ENCODE results near the gene RNPEP. TPM values are rescaled to one million over a fixed set of nuclear protein-coding genes. Genes with fewer than 3 reads are reported as not detected.

The RNPEP gene
- total and polyA plus RNA-seq, 2 of the 13 experiments (the other 11 are each of a cell fraction or from before 2014, with no cell fraction given) = 20.6 to 38.4 TPM

DNA sequence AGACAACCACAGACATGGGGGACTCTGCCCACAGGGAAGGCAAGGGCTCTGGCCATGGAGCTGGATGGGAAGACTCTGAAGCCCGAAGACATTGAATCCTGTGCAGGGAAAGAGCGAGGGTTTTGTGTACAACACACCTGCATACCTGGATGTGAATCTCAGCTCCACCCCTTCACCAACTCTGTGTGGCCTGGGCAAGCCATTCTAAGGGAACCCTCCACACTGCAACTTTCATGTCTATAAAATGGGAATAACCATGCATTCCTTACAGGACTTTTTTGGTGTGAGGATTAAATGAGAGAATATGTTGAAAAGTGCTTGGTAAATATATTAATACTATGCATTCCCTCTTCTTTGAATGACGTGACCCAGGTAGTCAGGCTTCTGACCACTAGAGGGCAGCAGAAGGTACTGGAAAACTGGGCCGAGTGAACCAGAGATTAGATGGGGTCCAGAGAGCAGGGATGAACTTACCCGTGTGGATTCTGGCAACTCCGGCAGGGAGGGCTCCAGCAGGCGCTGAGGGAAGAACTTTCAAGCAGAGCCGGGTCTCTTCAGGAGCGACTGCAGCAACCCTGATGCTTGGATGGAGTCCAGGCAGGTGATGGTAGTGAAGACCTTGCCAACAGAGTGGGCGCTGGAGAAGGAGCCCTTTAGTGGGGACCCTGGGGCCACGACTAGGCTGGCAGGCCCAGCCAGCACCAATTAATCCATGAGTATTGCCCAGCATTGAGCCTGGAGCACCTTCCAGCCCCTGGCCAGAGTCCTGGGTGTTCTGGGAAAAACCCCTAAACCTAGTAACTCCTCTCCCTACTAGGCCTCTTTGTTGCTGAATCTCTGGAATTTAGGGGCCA, 27.1 kb downstream of the RNPEP start (continued):
- TF ChIP-seq JUND (CRISPR knock-in tag; IDR thresholded peaks at IDR 0.05) (no peak), PHF20 (CRISPR knock-in tag; IDR thresholded peaks at IDR 0.05) (no peak), SNRNP70 (IDR thresholded peaks at IDR 0.05; ENCODE audit: low read depth, low read length) (no peak), ZNF367 (CRISPR knock-in tag; IDR thresholded peaks at IDR 0.05; ENCODE audit: borderline replicate concordance) (no peak), RNF2 (conservative IDR thresholded peaks at IDR 0.05; ENCODE audit: low read depth) (no peak), DZIP1 (CRISPR knock-in tag; IDR thresholded peaks at IDR 0.05) (no peak), ZNF292 (CRISPR knock-in tag; IDR thresholded peaks at IDR 0.05; ENCODE audit: borderline replicate concordance, low read depth) (no peak), TCF12 (IDR thresholded peaks at IDR 0.05) (no peak), TCF12 (CRISPR knock-in tag; IDR thresholded peaks at IDR 0.05) (no peak), DMAP1 (CRISPR knock-in tag; IDR thresholded peaks at IDR 0.05) (no peak), ATRX (CRISPR knock-in tag; IDR thresholded peaks at IDR 0.05; ENCODE audit: borderline replicate concordance) (no peak), SAP130 (CRISPR knock-in tag; IDR thresholded peaks at IDR 0.05; ENCODE audit: low read depth) (no peak), PLRG1 (conservative IDR thresholded peaks at IDR 0.05) (no peak), PCBP2 (optimal IDR thresholded peaks at IDR 0.05; ENCODE audit: low read depth, low read length, poor library complexity, severe bottlenecking) (no peak)
- TF ChIP-seq, protein P1, sequence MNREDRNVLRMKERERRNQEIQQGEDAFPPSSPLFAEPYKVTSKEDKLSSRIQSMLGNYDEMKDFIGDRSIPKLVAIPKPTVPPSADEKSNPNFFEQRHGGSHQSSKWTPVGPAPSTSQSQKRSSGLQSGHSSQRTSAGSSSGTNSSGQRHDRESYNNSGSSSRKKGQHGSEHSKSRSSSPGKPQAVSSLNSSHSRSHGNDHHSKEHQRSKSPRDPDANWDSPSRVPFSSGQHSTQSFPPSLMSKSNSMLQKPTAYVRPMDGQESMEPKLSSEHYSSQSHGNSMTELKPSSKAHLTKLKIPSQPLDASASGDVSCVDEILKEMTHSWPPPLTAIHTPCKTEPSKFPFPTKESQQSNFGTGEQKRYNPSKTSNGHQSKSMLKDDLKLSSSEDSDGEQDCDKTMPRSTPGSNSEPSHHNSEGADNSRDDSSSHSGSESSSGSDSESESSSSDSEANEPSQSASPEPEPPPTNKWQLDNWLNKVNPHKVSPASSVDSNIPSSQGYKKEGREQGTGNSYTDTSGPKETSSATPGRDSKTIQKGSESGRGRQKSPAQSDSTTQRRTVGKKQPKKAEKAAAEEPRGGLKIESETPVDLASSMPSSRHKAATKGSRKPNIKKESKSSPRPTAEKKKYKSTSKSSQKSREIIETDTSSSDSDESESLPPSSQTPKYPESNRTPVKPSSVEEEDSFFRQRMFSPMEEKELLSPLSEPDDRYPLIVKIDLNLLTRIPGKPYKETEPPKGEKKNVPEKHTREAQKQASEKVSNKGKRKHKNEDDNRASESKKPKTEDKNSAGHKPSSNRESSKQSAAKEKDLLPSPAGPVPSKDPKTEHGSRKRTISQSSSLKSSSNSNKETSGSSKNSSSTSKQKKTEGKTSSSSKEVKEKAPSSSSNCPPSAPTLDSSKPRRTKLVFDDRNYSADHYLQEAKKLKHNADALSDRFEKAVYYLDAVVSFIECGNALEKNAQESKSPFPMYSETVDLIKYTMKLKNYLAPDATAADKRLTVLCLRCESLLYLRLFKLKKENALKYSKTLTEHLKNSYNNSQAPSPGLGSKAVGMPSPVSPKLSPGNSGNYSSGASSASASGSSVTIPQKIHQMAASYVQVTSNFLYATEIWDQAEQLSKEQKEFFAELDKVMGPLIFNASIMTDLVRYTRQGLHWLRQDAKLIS (CRISPR knock-in tag; IDR thresholded peaks at IDR 0.05) = 0 out of 2 replicates have a peak, but pooled peaks have one; percentile 0
- TF ChIP-seq, protein P2, sequence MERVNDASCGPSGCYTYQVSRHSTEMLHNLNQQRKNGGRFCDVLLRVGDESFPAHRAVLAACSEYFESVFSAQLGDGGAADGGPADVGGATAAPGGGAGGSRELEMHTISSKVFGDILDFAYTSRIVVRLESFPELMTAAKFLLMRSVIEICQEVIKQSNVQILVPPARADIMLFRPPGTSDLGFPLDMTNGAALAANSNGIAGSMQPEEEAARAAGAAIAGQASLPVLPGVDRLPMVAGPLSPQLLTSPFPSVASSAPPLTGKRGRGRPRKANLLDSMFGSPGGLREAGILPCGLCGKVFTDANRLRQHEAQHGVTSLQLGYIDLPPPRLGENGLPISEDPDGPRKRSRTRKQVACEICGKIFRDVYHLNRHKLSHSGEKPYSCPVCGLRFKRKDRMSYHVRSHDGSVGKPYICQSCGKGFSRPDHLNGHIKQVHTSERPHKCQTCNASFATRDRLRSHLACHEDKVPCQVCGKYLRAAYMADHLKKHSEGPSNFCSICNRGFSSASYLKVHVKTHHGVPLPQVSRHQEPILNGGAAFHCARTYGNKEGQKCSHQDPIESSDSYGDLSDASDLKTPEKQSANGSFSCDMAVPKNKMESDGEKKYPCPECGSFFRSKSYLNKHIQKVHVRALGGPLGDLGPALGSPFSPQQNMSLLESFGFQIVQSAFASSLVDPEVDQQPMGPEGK (CRISPR knock-in tag; IDR thresholded peaks at IDR 0.05) = peak; percentile 14; the same call in 1 of the 2 replicates

Data from HepG2 (cell line).